ENCODE measurements around the gene SERPINA9. TPM values are rescaled to one million over a fixed set of nuclear protein-coding genes. Genes with fewer than 3 reads are reported as not detected.

Gene SERPINA9
- total and polyA plus RNA-seq, 2 donors from 2014 or later: not detected

DNA sequence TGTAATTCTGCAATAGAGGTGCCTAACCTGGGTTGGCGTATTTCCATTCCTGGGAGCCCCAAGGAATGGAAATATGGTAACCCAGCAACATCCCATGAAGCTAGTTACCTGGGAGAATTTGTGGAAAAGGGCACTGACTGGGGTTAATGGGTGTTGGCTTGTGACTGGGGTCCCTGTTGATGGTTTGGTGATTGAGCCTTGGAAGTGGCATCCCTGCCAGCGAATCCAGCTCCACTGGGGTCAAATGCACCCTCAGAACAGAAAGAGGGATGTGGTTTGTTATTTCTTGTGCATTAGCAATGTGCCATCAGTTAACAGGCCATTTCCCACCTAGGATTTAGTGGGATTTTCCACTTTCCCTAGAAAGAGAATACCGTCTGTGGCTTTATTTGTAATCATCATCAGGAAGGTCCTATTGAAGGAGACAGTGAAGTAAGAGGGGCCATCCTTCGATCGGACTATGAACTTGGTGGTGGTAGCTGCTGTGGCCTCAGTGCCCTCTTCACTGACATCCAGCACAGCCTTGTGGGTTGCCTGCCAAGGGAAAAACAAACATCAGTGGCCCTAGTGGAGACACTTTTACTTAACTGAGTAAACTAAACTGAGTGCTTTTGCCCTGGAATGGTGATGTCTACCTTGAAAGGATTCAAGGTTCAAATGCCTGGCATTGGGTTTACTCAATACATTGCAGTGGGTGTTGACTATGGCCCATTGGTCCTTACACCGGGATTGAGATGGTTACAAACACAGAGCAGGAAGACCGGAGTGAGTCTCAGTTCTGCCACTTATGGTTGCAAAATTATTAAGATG lies 13.0 kb downstream of the SERPINA9 start:
- H3K9me3 ChIP-seq (ENCODE audit: control insufficient read depth in 2 of 3, insufficient read depth in 1 of 3, low read length in 3 of 3): peaks cover 0 to 17% (median 0%) of the 10 kb centered on the region in 3 donors
- intact Hi-C loops (cut with DNase I): no loop called here
- FAIRE-seq: no peak
- H3K9ac ChIP-seq (ENCODE audit: low read length in 3 of 3): no peak overlapping the region
- H3K36me3 ChIP-seq (ENCODE audit: control insufficient read depth in 2 of 3, insufficient read depth in 3 of 3, low read length in 3 of 3): no peaks in the 10 kb centered on the region
- H3K4me1 ChIP-seq (ENCODE audit: control insufficient read depth in 2 of 3, insufficient read depth in 2 of 3, low read depth in 1 of 3, low read length in 3 of 3): no peaks in the 10 kb centered on the region
- DNase-seq: no peak
- H3K27ac ChIP-seq (ENCODE audit: low read depth in 2 of 2, low read length in 2 of 2): no peak overlapping the region
- TF ChIP-seq CTCF (IDR thresholded peaks at IDR 0.05; ENCODE audit: borderline replicate concordance, extremely low read depth, insufficient read depth): no peak
- H3K27me3 ChIP-seq (ENCODE audit: control insufficient read depth, insufficient read depth, low read length): no peaks in the 10 kb centered on the region
- H3K4me3 ChIP-seq (ENCODE audit: low read length in 3 of 3): no peak overlapping the region

- Histone ChIP-seq H3K36me3 (ENCODE audit: control insufficient read depth in 2 of 3, insufficient read depth in 3 of 3, low read length in 3 of 3) (no peaks in the 10 kb centered on the region), H3K27me3 (ENCODE audit: control insufficient read depth, insufficient read depth, low read length) (no peaks in the 10 kb centered on the region), H3K9ac (ENCODE audit: low read length in 3 of 3) (no peak overlapping the region), H3K27ac (ENCODE audit: low read depth in 2 of 2, low read length in 2 of 2) (no peak overlapping the region), H3K4me1 (ENCODE audit: control insufficient read depth in 2 of 3, insufficient read depth in 2 of 3, low read depth in 1 of 3, low read length in 3 of 3) (no peaks in the 10 kb centered on the region), H3K4me3 (ENCODE audit: low read length in 3 of 3) (no peak overlapping the region), H3K9me3 (ENCODE audit: control insufficient read depth in 2 of 3, insufficient read depth in 1 of 3, low read length in 3 of 3) (peaks cover 0 to 17% (median 0%) of the 10 kb centered on the region in 3 donors)
- FAIRE-seq: no peak
- no peak for TF ChIP-seq CTCF (IDR thresholded peaks at IDR 0.05; ENCODE audit: borderline replicate concordance, extremely low read depth, insufficient read depth)
- intact Hi-C loops (cut with DNase I): no loop called here
- no peak for DNase-seq
Observed at GRCh38 chr14:94462219-94462551, 13.8 kb downstream of the SERPINA9 start.

DNA sequence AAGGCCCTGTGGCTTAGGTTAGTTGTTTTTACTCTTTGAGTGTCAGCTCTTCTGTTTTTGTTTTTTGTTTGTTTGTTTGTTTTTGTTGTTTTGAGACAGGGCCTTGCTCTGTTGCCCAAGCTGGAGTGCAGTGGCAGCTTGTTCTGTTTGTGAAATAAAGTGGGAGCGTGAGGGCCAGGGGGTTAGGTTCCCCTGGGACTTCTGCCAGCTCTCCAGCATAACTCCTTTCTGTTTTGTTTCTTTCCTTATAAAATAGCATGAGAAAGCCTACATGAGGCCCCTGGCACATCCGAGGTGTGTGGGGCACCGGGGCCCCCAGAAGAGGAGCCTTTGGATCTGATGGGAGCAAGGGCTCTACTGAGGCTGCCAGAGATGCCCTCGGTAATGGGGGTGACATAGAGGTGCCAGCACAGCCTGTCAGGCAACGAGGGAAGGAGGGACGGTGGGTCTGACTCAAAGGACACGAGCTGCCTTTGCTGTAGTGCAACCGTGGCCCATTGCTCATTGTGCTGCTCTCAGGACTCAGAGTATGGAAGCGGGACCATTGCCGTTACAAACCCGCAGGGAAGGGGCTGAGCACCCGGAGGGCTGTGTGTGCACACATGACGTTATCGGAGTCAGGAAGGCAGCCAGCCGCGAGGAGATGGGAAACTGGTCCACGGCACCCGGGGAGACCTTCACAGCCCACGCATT lies 14.3 kb downstream of the SERPINA9 start:
- FAIRE-seq (no peak), DNase-seq (no peak)
- peaks cover 0 to 17% (median 0%) of the 10 kb centered on the region in 3 donors for H3K9me3 ChIP-seq (ENCODE audit: control insufficient read depth in 2 of 3, insufficient read depth in 1 of 3, low read length in 3 of 3)
- intact Hi-C loops (cut with DNase I): no loop called here
- no peaks in the 10 kb centered on the region for H3K27me3 ChIP-seq (ENCODE audit: control insufficient read depth, insufficient read depth, low read length)
- TF ChIP-seq CTCF (IDR thresholded peaks at IDR 0.05; ENCODE audit: borderline replicate concordance, extremely low read depth, insufficient read depth): no peak
- H3K4me3 ChIP-seq (ENCODE audit: low read length in 3 of 3): no peak overlapping the region
- no peak overlapping the region for H3K27ac ChIP-seq (ENCODE audit: low read depth in 2 of 2, low read length in 2 of 2)
- no peaks in the 10 kb centered on the region for H3K4me1 ChIP-seq (ENCODE audit: control insufficient read depth in 2 of 3, insufficient read depth in 2 of 3, low read depth in 1 of 3, low read length in 3 of 3)
- H3K36me3 ChIP-seq (ENCODE audit: control insufficient read depth in 2 of 3, insufficient read depth in 3 of 3, low read length in 3 of 3): no peaks in the 10 kb centered on the region
- no peak overlapping the region for H3K9ac ChIP-seq (ENCODE audit: low read length in 3 of 3)
